ENCODE results near the gene MAP3K1. TPM values are rescaled to one million over a fixed set of nuclear protein-coding genes. Genes with fewer than 3 reads are reported as not detected.

Gene MAP3K1
- total and polyA plus RNA-seq, 9 of the 15 experiments (the other 6 are each of a cell fraction or from before 2014, with no cell fraction given), result 3.9 to 13.9 (median 7.5) TPM

DNA sequence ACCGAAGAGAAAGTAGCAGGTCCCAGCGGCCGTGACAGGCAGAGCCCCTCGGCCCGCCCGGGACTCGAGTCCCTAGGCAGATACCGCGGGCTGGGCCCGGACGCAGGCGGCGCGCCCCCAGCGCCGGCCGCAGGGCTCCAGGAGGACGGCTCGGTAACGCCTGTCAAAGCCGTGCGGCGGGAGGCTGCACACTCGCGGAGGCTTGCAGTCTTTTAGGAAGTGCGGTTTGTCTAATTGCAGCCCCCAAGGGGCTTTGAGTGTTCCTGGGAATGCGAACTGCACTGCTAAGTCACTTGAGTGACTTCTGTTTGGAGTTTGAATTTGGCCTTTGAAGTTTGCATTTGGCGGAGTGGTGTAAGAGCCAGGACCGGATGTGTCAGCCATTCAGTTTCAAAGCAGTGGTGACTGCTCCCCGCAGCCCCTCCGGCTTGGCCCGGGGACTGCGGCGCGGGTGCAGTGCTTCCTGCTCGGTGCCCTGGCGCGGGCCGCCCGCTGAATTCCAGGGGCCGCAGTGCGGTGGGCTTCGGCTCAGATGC, 1.3 kb downstream of the MAP3K1 start (continued):
- TF ChIP-seq ZNF277 (CRISPR knock-in tag; IDR thresholded peaks at IDR 0.05; ENCODE audit: borderline replicate concordance) (no peak), RBM25 (IDR thresholded peaks at IDR 0.05; ENCODE audit: low read depth, low read length, severe bottlenecking) (no peak), TCFL5 (CRISPR knock-in tag; conservative IDR thresholded peaks at IDR 0.05) (no peak), POU5F1 (IDR thresholded peaks at IDR 0.05; ENCODE audit: borderline replicate concordance, low read depth, low read length, partially characterized antibody) (no peak), PHB2 (IDR thresholded peaks at IDR 0.05; ENCODE audit: low read depth) (no peak), GABPA (tag; conservative IDR thresholded peaks at IDR 0.05; ENCODE audit: low read depth) (peak; percentile 67), ZNF41 (CRISPR knock-in tag; conservative IDR thresholded peaks at IDR 0.05) (no peak), ZNF830 (CRISPR knock-in tag; IDR thresholded peaks at IDR 0.05) (no peak), MAZ (CRISPR knock-in tag; conservative IDR thresholded peaks at IDR 0.05 in 1 of 2, IDR thresholded peaks at IDR 0.05 in 1 of 2) (peak; percentile 32 to 58; a peak in 3 of 4 replicates), SRSF7 (optimal IDR thresholded peaks at IDR 0.05; ENCODE audit: low read depth, low read length) (no peak), ZBTB34 (CRISPR knock-in tag; IDR thresholded peaks at IDR 0.05) (no peak), MYNN (IDR thresholded peaks at IDR 0.05) (no peak), MYNN (CRISPR knock-in tag; IDR thresholded peaks at IDR 0.05) (no peak), PPARD (CRISPR knock-in tag; IDR thresholded peaks at IDR 0.05) (no peak), CREB1 (IDR thresholded peaks at IDR 0.05) (no peak), CREB1 (CRISPR knock-in tag; IDR thresholded peaks at IDR 0.05) (no peak), HMGN3 (IDR thresholded peaks at IDR 0.05; ENCODE audit: borderline replicate concordance, extremely low read depth, insufficient read length, low read depth, low read length) (peak; percentile 61), RBFOX2 (IDR thresholded peaks at IDR 0.05; ENCODE audit: low read depth, low read length) (peak; percentile 40), TRIM24 (IDR thresholded peaks at IDR 0.05) (0 out of 4 replicates have a peak, but pooled peaks of 1 of the 2 experiments have one; percentile 10), HCFC1 (IDR thresholded peaks at IDR 0.05; ENCODE audit: low read depth, low read length) (no peak), SIN3A (IDR thresholded peaks at IDR 0.05; ENCODE audit: borderline replicate concordance in 2 of 2, control insufficient read depth in 1 of 2, low read depth in 2 of 2, low read length in 2 of 2) (peak; percentile 27 to 64; a peak in 2 of 4 replicates), MCM2 (IDR thresholded peaks at IDR 0.05; ENCODE audit: low read depth) (no peak), TAF15 (IDR thresholded peaks at IDR 0.05; ENCODE audit: low read depth, low read length) (no peak)
- TF ChIP-seq, protein P1, sequence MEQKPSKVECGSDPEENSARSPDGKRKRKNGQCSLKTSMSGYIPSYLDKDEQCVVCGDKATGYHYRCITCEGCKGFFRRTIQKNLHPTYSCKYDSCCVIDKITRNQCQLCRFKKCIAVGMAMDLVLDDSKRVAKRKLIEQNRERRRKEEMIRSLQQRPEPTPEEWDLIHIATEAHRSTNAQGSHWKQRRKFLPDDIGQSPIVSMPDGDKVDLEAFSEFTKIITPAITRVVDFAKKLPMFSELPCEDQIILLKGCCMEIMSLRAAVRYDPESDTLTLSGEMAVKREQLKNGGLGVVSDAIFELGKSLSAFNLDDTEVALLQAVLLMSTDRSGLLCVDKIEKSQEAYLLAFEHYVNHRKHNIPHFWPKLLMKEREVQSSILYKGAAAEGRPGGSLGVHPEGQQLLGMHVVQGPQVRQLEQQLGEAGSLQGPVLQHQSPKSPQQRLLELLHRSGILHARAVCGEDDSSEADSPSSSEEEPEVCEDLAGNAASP (IDR thresholded peaks at IDR 0.05), result no peak
- TF ChIP-seq, protein P2, sequence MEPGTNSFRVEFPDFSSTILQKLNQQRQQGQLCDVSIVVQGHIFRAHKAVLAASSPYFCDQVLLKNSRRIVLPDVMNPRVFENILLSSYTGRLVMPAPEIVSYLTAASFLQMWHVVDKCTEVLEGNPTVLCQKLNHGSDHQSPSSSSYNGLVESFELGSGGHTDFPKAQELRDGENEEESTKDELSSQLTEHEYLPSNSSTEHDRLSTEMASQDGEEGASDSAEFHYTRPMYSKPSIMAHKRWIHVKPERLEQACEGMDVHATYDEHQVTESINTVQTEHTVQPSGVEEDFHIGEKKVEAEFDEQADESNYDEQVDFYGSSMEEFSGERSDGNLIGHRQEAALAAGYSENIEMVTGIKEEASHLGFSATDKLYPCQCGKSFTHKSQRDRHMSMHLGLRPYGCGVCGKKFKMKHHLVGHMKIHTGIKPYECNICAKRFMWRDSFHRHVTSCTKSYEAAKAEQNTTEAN (CRISPR knock-in tag; IDR thresholded peaks at IDR 0.05), result no peak
